K562 (cell line): ENCODE measurements around the gene UNC79. TPM values are rescaled to one million over a fixed set of nuclear protein-coding genes. Genes with fewer than 3 reads are reported as not detected.
A peak's percentile ranks its signal among the peaks of the same experiment; 100 is the strongest.

Experiments used
- ATAC-seq: fragments of 200-7000 bp; cut with Tn5 transposase; 3 replicates; pipeline ENCODE4 v1.9.1; 2020; ENCODE audit warnings: moderate library complexity
- BruUV-seq: library from RNA; stranded (reverse); fragments of 400-500 nt; replicated peaks from 2 replicates; lab custom pipeline; 2021; lab: Mats Ljungman, UMichigan
- CTCF ChIA-PET: fragments of 300-600 bp; formaldehyde crosslinking; extraction: SDS; loops from one replicate; lab custom pipeline; 2021; ENCODE audit warnings: low intra/inter-chr PET ratio; lab: Yijun Ruan, JAX
- POLR2A ChIA-PET: fragments of 300-600, 350-650 bp; sonication (Branson Sonifier 250); formaldehyde crosslinking; extraction: SDS; loops from one replicate; lab custom pipeline; 2021; ENCODE audit warnings: antibody characterized with exemption, inconsistent platforms; lab: Yijun Ruan, JAX
- DNase-seq, 4 experiments: peaks; one replicate each; pipeline versions ENCODE4 v3.0.0 to v3.0.0-alpha.2; 2011 to 2018; ENCODE audit warnings: low spot score in 3 of 4, mixed read lengths in 3 of 4; ENCODE audit errors: extremely low read depth in 1 of 4
- FAIRE-seq: peaks from 2 replicates; lab custom pipeline; 2011; peaks lifted over from hg19 to GRCh38; lab: Jason Lieb, UNC
- H2AFZ ChIP-seq: 2 replicates; pipeline ENCODE4 v1.6.0; 2011; ENCODE audit warnings: low read depth, low read length, control low read depth, inconsistent platforms
- H3K27ac ChIP-seq: fragments of 200-600 bp; 3 replicates; pipeline ENCODE4 v1.8.0; 2011; ENCODE audit warnings: low read depth, mild to moderate bottlenecking, control low read depth, inconsistent platforms, low read length, moderate library complexity, mixed read lengths; ENCODE audit errors: extremely low read depth
- H3K27me3 ChIP-seq, 2 experiments: fragments of 300-600 bp in 1 of 2; 2 replicates in 1 of 2; 3 replicates in 1 of 2; pipeline versions ENCODE4 v1.6.0 to v1.8.0; 2011; ENCODE audit warnings: inconsistent platforms in 2 of 2, low read length in 2 of 2, mild to moderate bottlenecking in 1 of 2, mixed read lengths in 1 of 2, moderate library complexity in 1 of 2; ENCODE audit not compliant: control insufficient read depth in 2 of 2, insufficient read depth in 2 of 2
- H3K36me3 ChIP-seq: fragments of 300-600 bp; 3 replicates; pipeline ENCODE4 v1.8.0; 2011; ENCODE audit warnings: mild to moderate bottlenecking, low read length, inconsistent platforms; ENCODE audit not compliant: control insufficient read depth, insufficient read depth
- H3K4me1 ChIP-seq, 2 experiments: fragments of 200-600 bp in 1 of 2; replicated peaks in 1 of 2; 2 replicates in 1 of 2; 3 replicates in 1 of 2; pipeline versions ENCODE4 v1.5.1 to v1.8.0; 2011; ENCODE audit warnings: inconsistent platforms in 2 of 2, low read length in 2 of 2, mild to moderate bottlenecking in 1 of 2, mixed read lengths in 1 of 2, moderate library complexity in 1 of 2; ENCODE audit not compliant: control insufficient read depth in 2 of 2, insufficient read depth in 2 of 2
- H3K4me2 ChIP-seq: 2 replicates; pipeline ENCODE4 v1.6.1; 2011; ENCODE audit warnings: low read length, control low read depth, inconsistent platforms, mixed read lengths; ENCODE audit not compliant: insufficient read depth
- H3K4me3 ChIP-seq: fragments of 200-600 bp; sonication (generic), shearing (Covaris generic); 2 replicates; pipeline ENCODE4 v1.5.1; 2016; ENCODE audit warnings: control low read depth, inconsistent platforms
- H3K79me2 ChIP-seq: fragments of 200-600 bp; 3 replicates; pipeline ENCODE4 v1.8.0; 2011; ENCODE audit warnings: low read length, inconsistent platforms; ENCODE audit not compliant: control insufficient read depth, insufficient read depth
- H3K9ac ChIP-seq, 2 experiments: 2 replicates each; pipeline versions ENCODE4 v1.6.0 to v1.6.1; 2011; ENCODE audit warnings: low read depth in 2 of 2, low read length in 2 of 2, control low read depth in 1 of 2, inconsistent platforms in 1 of 2, mild to moderate bottlenecking in 1 of 2, mixed read lengths in 1 of 2; ENCODE audit not compliant: insufficient read depth in 1 of 2
- H3K9me1 ChIP-seq: one replicate; pipeline ENCODE4 v1.6.0; 2011; ENCODE audit warnings: inconsistent platforms, mild to moderate bottlenecking, low read length, moderate library complexity; ENCODE audit not compliant: control insufficient read depth, insufficient read depth
- H3K9me3 ChIP-seq: replicated peaks from 2 replicates; pipeline ENCODE4 v1.5.1; 2011; ENCODE audit warnings: low read depth, low read length, inconsistent platforms; ENCODE audit not compliant: control insufficient read depth, insufficient read depth
- H4K20me1 ChIP-seq: replicated peaks from 2 replicates; pipeline ENCODE4 v1.6.1; 2011; ENCODE audit warnings: low read length, inconsistent platforms, mixed read lengths; ENCODE audit not compliant: control insufficient read depth, insufficient read depth
- FOSL1 ChIP-seq: fragments of 200-800 bp; sonication (Bioruptor generic); conservative IDR thresholded peaks from 2 replicates; pipeline ENCODE4 v1.6.1; 2016; ENCODE audit warnings: missing genetic modification characterization, missing compliant biosample characterization
- HNRNPH1 ChIP-seq: fragments of 200-400 bp; formaldehyde crosslinking; optimal IDR thresholded peaks from 2 replicates; pipeline ENCODE3; 2017; ENCODE audit warnings: low read depth, mild to moderate bottlenecking, low read length, moderate library complexity
- ILK ChIP-seq: fragments of 450-650 bp; IDR thresholded peaks from 2 replicates; pipeline ENCODE4 v1.6.1; 2016; ENCODE audit warnings: missing genetic modification characterization, low read depth, mild to moderate bottlenecking, missing compliant biosample characterization, moderate library complexity, borderline replicate concordance
- NCOR1 ChIP-seq: fragments of 450-650 bp; IDR thresholded peaks from 2 replicates; pipeline ENCODE4 v1.6.1; 2016; ENCODE audit warnings: mild to moderate bottlenecking, moderate library complexity
- SNIP1 ChIP-seq: fragments of 450-650 bp; IDR thresholded peaks from 2 replicates; pipeline ENCODE4 v1.7.1; 2017; ENCODE audit warnings: low read depth, mild to moderate bottlenecking
- TAL1 ChIP-seq: fragments of 450-650 bp; IDR thresholded peaks from 2 replicates; pipeline ENCODE4 v1.6.1; 2016; ENCODE audit warnings: mild to moderate bottlenecking
- ZBTB17 ChIP-seq: fragments of 450-650 bp; formaldehyde crosslinking; IDR thresholded peaks from 2 replicates; pipeline ENCODE4 v1.4.0; 2020; ENCODE audit warnings: mild to moderate bottlenecking
- WGBS: fragments of 100-300 bp; shearing (Covaris generic); methylation state at CpG from one replicate; pipeline ENCODE4 v1.1.6; 2016; ENCODE audit warnings: low coverage, mixed read lengths; ENCODE audit not compliant: insufficient coverage; ENCODE audit errors: missing lambda C conversion rate; 5-methylcytosine and 5-hydroxymethylcytosine counted together
- in situ Hi-C: fragments of 300-500 bp; cut with MboI; formaldehyde crosslinking; loops from 4 replicates; pipeline ENCODE4 v1.15.0; 2018; ENCODE audit warnings: inconsistent platforms, mixed read lengths
- intact Hi-C: fragments of 100-400 bp; cut with micrococcal nuclease; formaldehyde crosslinking; loops from 2 replicates; pipeline ENCODE4 v1.14.2; 2022
- polyA plus RNA-seq, 8 experiments: library from polyadenylated mRNA; depleted of rRNA in 4 of 8; stranded (reverse) in 5 of 8; unstranded in 3 of 8; fragments of >200 nt; fragmentation: Nextera tagmentation in 2 of 8; fragmentation: Illumina TruSeq in 1 of 8; extraction: Ambion mirVana in 2 of 8; extraction: Trizol in 1 of 8; gene quantifications; 2 replicates each; pipeline versions ENCODE4 v1.2.1 to v1.2.3, GENCODE V29; 2011 to 2014; ENCODE audit warnings: inconsistent platforms in 1 of 8, missing spikeins in 1 of 8
- total RNA-seq, 7 experiments: library from RNA; depleted of rRNA in 6 of 7; stranded (reverse); fragments of >200 nt in 6 of 7; fragmentation: Illumina TruSeq in 2 of 7; extraction: Trizol in 2 of 7; gene quantifications; 2 replicates each; pipeline versions ENCODE4 v1.2.1 to v1.2.3, GENCODE V29; 2011 to 2021; ENCODE audit warnings: low replicate concordance in 1 of 7
- TF ChIP-seq, protein P1 (sequence below), 2 experiments: fragments of 450-650 bp; formaldehyde crosslinking in 1 of 2; IDR thresholded peaks; 2 replicates each; pipeline versions ENCODE4 v1.4.0 to v1.6.1; 2014 to 2020; ENCODE audit warnings: mild to moderate bottlenecking in 2 of 2, borderline replicate concordance in 1 of 2, low read depth in 1 of 2
- TF ChIP-seq, protein P2 (sequence below), 3 experiments: IDR thresholded peaks in 2 of 3; conservative IDR thresholded peaks in 1 of 3; 2 replicates each; pipeline ENCODE4 v1.5.1; 2011 to 2012; ENCODE audit warnings: low read length in 3 of 3, mild to moderate bottlenecking in 3 of 3, control low read depth in 2 of 3, improper control_type of control experiment in 1 of 3, inconsistent platforms in 1 of 3, low read depth in 1 of 3, mixed read lengths in 1 of 3, moderate library complexity in 1 of 3; ENCODE audit not compliant: insufficient read depth in 2 of 3

The UNC79 gene
- total and polyA plus RNA-seq, 9 of the 15 experiments (the other 6 are each of a cell fraction or from before 2014, with no cell fraction given), result under 0.01 to 0.04 (median 0.01) TPM; not detected in 6

DNA sequence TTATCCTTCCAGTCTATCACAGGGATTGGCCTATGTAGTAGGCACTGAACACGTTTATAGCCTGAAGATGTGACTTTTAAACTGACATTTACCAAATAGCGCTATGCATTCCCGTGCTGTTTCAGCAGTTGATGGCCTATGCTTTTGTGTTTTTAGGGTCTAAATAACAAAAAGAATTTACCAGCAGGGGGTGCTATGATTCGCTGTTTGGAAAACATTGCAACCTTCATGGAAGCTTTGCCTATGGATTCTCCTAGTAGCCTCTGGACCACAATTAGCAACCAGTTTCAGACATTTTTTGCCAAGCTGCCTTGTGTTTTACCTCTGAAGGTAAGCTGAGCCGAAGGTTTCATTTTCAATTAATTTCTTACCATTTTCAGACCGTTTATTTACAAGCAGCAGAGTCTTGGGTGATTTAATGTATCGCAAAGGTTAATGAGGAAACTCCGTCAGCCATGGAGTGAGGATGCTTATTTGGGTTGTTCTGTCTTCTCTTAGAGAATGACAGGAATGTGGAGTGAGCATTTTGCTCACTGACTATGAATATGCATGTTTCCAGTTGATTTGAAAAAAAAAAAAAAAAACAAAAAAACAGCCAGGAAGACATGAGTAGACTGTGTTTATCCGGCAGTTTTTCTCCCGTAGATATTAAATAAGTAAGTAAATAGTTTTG, 224.5 kb downstream of the UNC79 start:
- in situ Hi-C loops (loop anchor here (10.0 to 25.0 kb wide), 2 partner anchors 230 to 532 kb away; no protein-coding TSS in a partner anchor), intact Hi-C loops (loop anchor here (2.0 to 5.0 kb wide), 3 partner anchors 238 to 347 kb away; no protein-coding TSS in a partner anchor)
- Histone ChIP-seq H3K4me1 (no peaks in the 10 kb centered on the region), H3K36me3 (no peaks in the 10 kb centered on the region), H3K4me2 (no peak overlapping the region), H3K79me2 (no peaks in the 10 kb centered on the region), H3K9me3 (no peaks in the 10 kb centered on the region), H3K4me3 (no peak overlapping the region), H4K20me1 (no peaks in the 10 kb centered on the region), H3K27ac (no peak overlapping the region), H3K9me1 (no peaks in the 10 kb centered on the region), H3K9ac (no peak overlapping the region), H2AFZ (no peak overlapping the region), H3K27me3 (no peaks in the 10 kb centered on the region)
- CTCF ChIA-PET, result interaction anchor here (0.6 kb wide), 2 partner anchors 28 to 580 kb away, joined by 3 read pairs; no protein-coding TSS in a partner anchor
- BruUV-seq, result no TSS peak
- DNase-seq, result peak; percentile 15 to 43 (median 23)
- peak; percentile 63; the same call in 2 of the 3 replicates for ATAC-seq
- no peak for FAIRE-seq
- POLR2A ChIA-PET, result no interaction called here
- WGBS, result 5% methylated on average over 9 of the region's 10 CpGs
- TF ChIP-seq, protein P1, sequence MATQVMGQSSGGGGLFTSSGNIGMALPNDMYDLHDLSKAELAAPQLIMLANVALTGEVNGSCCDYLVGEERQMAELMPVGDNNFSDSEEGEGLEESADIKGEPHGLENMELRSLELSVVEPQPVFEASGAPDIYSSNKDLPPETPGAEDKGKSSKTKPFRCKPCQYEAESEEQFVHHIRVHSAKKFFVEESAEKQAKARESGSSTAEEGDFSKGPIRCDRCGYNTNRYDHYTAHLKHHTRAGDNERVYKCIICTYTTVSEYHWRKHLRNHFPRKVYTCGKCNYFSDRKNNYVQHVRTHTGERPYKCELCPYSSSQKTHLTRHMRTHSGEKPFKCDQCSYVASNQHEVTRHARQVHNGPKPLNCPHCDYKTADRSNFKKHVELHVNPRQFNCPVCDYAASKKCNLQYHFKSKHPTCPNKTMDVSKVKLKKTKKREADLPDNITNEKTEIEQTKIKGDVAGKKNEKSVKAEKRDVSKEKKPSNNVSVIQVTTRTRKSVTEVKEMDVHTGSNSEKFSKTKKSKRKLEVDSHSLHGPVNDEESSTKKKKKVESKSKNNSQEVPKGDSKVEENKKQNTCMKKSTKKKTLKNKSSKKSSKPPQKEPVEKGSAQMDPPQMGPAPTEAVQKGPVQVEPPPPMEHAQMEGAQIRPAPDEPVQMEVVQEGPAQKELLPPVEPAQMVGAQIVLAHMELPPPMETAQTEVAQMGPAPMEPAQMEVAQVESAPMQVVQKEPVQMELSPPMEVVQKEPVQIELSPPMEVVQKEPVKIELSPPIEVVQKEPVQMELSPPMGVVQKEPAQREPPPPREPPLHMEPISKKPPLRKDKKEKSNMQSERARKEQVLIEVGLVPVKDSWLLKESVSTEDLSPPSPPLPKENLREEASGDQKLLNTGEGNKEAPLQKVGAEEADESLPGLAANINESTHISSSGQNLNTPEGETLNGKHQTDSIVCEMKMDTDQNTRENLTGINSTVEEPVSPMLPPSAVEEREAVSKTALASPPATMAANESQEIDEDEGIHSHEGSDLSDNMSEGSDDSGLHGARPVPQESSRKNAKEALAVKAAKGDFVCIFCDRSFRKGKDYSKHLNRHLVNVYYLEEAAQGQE (IDR thresholded peaks at IDR 0.05; ENCODE audit: borderline replicate concordance), result peak; percentile 24; the same call in 1 of the 2 replicates
- TF ChIP-seq, protein P1 (CRISPR knock-in tag; IDR thresholded peaks at IDR 0.05; ENCODE audit: low read depth), result no peak
- TF ChIP-seq ZBTB17 (no peak), FOSL1 (tag) (no peak), SNIP1 (no peak), ILK (tag) (no peak), TAL1 (no peak), HNRNPH1 (no peak), NCOR1 (no peak)
- TF ChIP-seq, protein P2, sequence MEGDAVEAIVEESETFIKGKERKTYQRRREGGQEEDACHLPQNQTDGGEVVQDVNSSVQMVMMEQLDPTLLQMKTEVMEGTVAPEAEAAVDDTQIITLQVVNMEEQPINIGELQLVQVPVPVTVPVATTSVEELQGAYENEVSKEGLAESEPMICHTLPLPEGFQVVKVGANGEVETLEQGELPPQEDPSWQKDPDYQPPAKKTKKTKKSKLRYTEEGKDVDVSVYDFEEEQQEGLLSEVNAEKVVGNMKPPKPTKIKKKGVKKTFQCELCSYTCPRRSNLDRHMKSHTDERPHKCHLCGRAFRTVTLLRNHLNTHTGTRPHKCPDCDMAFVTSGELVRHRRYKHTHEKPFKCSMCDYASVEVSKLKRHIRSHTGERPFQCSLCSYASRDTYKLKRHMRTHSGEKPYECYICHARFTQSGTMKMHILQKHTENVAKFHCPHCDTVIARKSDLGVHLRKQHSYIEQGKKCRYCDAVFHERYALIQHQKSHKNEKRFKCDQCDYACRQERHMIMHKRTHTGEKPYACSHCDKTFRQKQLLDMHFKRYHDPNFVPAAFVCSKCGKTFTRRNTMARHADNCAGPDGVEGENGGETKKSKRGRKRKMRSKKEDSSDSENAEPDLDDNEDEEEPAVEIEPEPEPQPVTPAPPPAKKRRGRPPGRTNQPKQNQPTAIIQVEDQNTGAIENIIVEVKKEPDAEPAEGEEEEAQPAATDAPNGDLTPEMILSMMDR (IDR thresholded peaks at IDR 0.05 in 2 of 3, conservative IDR thresholded peaks at IDR 0.05 in 1 of 3; ENCODE audit: insufficient read depth in 2 of 3, low read depth in 1 of 3, low read length in 3 of 3), result peak; percentile 45 to 55 (median 50); a peak in 5 of 6 replicates
